GM19397 (cell line): ENCODE measurements around the gene UBASH3A.

Experiments used
- ATAC-seq: cut with Tn5 transposase; IDR thresholded peaks from one replicate; pipeline ENCODE4 v1.9.1; 2021; ENCODE audit warnings: mild to moderate bottlenecking, moderate library complexity; ENCODE audit not compliant: unreplicated experiment

The UBASH3A gene

GRCh38 chr21:42481169-42481568 is 77.5 kb downstream of the UBASH3A start:
- ATAC-seq: no peak

DNA sequence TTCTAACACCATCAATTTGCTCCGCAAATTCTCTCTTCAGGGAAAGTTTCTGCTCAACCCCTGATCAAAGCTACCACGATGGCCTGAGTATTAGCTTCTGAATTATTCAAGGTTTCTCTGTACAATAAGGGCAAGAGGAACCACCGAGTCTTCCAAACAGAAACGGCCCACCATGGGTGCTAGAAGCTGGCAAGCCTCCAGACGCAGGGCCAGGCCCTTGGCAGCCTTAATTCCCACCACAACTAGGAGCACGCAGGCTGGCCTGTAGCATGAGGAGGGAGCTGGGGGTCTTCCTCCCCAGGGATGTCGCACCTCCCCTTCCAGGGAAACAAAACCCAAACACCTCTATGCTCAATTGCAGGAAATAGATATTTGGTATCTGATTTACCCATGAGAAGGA is 81.3 kb downstream of the UBASH3A start:
- no peak for ATAC-seq

DNA sequence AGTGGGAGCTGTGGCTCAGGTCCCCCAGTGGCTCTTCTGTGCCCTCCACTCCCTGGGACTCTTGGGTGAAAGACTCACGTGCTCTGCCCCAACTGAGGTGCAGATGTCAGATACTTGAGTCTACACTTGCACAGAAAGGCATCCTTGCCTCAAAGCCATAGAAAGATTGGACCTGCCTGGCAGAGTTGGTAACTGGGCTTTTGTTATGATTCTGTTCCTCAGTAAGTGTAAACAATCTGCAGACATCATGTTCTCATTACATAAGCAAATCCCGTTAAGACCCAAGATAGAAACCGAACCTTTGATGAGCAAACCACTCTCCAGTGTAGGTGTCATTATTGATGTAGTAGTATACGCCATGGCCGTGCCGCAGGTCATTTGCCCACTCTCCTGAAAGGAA is 82.4 kb downstream of the UBASH3A start:
- no peak for ATAC-seq

DNA sequence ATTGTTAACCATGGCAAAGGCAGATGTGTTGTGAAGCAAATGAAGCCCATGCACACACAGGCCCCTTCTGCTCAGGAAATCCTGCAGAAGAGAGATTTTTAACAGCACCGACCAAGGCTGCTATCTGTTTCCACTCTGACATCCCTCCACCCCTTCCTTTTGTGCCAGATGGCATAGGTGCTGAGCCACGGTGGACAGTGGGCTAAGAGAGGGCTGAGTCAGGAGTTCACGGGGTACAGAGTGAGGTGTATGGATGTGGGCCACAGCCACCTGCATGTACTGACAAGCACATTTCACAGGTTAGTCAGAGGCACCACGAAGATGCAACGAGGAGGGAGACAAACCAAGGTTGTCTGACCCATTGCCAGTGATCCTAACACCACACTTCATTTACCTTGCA is 82.8 kb downstream of the UBASH3A start:
- no peak for ATAC-seq

DNA sequence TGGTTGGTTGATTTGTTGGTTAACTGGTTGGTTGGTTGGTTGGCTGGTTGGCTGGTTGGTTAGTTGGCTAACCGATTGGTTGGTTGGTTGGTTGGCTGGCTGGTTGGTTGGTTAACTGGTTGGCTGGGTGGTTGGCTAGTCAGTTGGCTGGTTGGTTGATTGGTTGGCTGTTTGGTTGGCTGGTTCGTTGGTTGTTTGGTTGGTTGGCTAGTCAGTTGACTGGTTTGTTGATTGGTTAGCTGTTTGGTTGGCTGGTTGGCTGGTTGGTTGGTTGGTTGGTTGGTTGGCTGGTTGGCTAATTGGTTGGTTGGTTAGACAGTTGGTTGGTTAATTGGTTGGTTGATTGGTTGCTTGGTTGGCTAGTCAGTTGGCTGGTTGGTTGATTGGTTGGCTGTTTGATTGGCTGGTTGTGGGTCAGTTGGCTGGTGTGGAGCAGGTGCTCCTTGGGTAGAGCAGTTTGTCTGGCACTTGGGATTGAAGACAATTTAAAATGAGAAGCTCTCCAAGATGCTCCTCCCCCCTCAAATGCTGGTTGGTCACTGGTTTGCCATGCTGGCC is 85.4 kb downstream of the UBASH3A start:
- no peak for ATAC-seq

DNA sequence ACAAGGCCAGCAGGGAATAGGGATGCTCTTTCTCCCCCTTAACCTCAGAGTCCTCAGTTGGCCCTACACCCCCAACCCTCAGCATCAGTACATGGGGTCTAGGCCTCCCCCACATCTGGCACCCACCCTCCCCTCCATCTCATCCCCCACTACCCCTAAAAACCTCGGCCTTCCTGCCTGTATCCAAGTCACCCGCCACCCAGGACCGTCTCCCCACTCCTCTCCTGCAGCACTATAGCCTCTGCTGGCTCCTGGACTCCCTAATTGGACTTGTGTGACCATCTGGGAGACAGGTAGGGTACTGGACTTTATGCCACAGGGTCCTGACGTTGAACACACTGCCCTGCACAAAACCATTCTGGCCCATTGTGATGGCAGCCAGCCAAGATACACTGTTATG is 86.3 kb downstream of the UBASH3A start:
- ATAC-seq: no peak

DNA sequence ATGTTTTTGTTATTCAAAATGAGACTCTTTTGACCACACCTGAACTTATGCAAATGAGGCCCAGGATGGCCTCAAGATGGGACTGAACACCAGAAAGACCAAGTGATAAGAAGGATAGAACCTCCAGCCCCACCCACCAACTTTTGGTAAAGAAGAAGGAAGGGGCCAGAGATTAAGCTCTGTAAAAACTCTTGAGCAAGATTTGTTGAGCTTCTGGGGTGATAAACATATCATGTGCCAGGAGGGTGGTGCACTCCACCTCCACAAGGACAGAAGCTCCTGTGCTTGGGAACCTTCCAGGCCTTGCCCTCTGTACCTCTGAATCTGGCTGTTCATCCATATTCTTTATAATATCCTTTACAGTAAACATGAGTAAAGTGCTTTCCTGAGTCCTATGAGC is 87.0 kb downstream of the UBASH3A start:
- ATAC-seq: no peak

GRCh38 chr21:42491328-42491727 is 87.6 kb downstream of the UBASH3A start:
- no peak for ATAC-seq

GRCh38 chr21:42492201-42492600 is 88.5 kb downstream of the UBASH3A start:
- no peak for ATAC-seq

- ATAC-seq: no peak
Measured at GRCh38 chr21:42493109-42494060, 89.7 kb downstream of the UBASH3A start.

- no peak for ATAC-seq
Measured at GRCh38 chr21:42495027-42495426, 91.3 kb downstream of the UBASH3A start.

GRCh38 chr21:42495765-42496119 is 92.0 kb downstream of the UBASH3A start:
- ATAC-seq: peak; percentile 8

GRCh38 chr21:42496120-42496838 is 92.6 kb downstream of the UBASH3A start, which contains the start of gene RSPH1:
Gene RSPH1, minus strand, starts transcription at chr21:42496224. Its CDS starts 38 bp downstream, at chr21:42496186.
- ATAC-seq: peak; percentile 99

DNA sequence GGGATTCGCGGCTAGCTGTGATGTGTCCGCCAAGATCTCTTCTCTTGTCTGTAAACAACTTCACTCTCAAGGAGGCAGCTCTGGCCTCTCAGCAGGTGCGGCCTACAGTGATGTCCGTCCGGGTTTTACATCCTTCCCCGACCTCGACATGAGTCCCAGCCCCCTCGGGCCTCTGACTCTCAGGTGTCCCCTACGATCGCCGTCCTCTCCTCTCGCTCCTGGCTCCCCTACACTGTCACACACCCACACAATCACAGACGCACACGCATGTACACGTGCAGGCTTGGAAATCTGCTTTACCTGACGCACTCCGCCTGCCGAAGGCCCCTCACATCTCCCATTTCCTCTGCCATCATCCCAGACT is 93.1 kb downstream of the UBASH3A start:
- ATAC-seq: no peak
